ENCODE results near the gene DACH2.

The DACH2 gene

GRCh38 chrX:86809651-86810050 is 661.4 kb downstream of the DACH2 start:
- no peak for FAIRE-seq

- FAIRE-seq: peak; percentile 62
Observed at GRCh38 chrX:86829786-86830185, 681.5 kb downstream of the DACH2 start.

GRCh38 chrX:86830685-86831084 is 682.4 kb downstream of the DACH2 start:
- peak; percentile 14 for FAIRE-seq

- FAIRE-seq: no peak
Observed at GRCh38 chrX:86845101-86845500, 696.9 kb downstream of the DACH2 start.

Data from colon (tissue), 2 donors.